ENCODE measurements around the gene PNMT. TPM values are rescaled to one million over a fixed set of nuclear protein-coding genes. Genes with fewer than 3 reads are reported as not detected.

The PNMT gene
- total and polyA plus RNA-seq, 4 donors: 1.9 to 4.3 (median 3.5) TPM

GRCh38 chr17:39687101-39687545, 18.9 kb downstream of the PNMT start:
- Histone ChIP-seq H3K9me3 (ENCODE audit: control insufficient read depth in 4 of 4, insufficient read depth in 3 of 4, low read length in 3 of 4) (no peaks in the 10 kb centered on the region), H3K4me3 (peak overlapping the region; percentile 69), H3K4me1 (ENCODE audit: control insufficient read depth in 5 of 5, insufficient read depth in 5 of 5, low read length in 5 of 5) (peaks cover 0 to 15% (median 5%) of the 10 kb centered on the region in 5 donors), H3K36me3 (ENCODE audit: control insufficient read depth in 4 of 4, insufficient read depth in 4 of 4, low read length in 4 of 4) (peaks cover 0 to 17% (median 14%) of the 10 kb centered on the region in 4 donors), H3K27me3 (ENCODE audit: control insufficient read depth in 3 of 3, insufficient read depth in 3 of 3, low read length in 2 of 3) (no peaks in the 10 kb centered on the region), H3K9ac (ENCODE audit: insufficient read depth in 1 of 2, low read length in 2 of 2) (no peak overlapping the region), H3K27ac (ENCODE audit: low read depth in 1 of 2, low read length in 1 of 2) (peak overlapping the region; percentile 95 to 97)
- ATAC-seq (ENCODE audit: insufficient read depth, low FRiP score): no peak
- WGBS, 2 donors: 54 to 69% methylated on average over 6 of the region's 6 CpGs
- DNase-seq: no peak
- TF ChIP-seq CTCF (IDR thresholded peaks at IDR 0.05; ENCODE audit: control extremely low read depth, extremely low read depth): no peak

- Histone ChIP-seq H3K9me3 (ENCODE audit: control insufficient read depth in 4 of 4, insufficient read depth in 3 of 4, low read length in 3 of 4) (no peaks in the 10 kb centered on the region), H3K9ac (ENCODE audit: insufficient read depth in 1 of 2, low read length in 2 of 2) (peak within 1 kb of the TSS in 1 of 2 donors; percentile 79), H3K27ac (ENCODE audit: low read depth in 1 of 2, low read length in 1 of 2) (peak within 1 kb of the TSS; percentile 95 to 97), H3K4me1 (ENCODE audit: control insufficient read depth in 5 of 5, insufficient read depth in 5 of 5, low read length in 5 of 5) (peaks cover 0 to 15% (median 5%) of the 10 kb centered on the region in 5 donors), H3K36me3 (ENCODE audit: control insufficient read depth in 4 of 4, insufficient read depth in 4 of 4, low read length in 4 of 4) (peaks cover 0 to 17% (median 14%) of the 10 kb centered on the region in 4 donors), H3K27me3 (ENCODE audit: control insufficient read depth in 3 of 3, insufficient read depth in 3 of 3, low read length in 2 of 3) (no peaks in the 10 kb centered on the region), H3K4me3 (peak within 1 kb of the TSS; percentile 69)
- 3 to 7% methylated on average over 39 to 45 of the region's 45 CpGs for WGBS, 2 donors
- peak; percentile 92 to 96 (median 94) for DNase-seq
- no peak for TF ChIP-seq CTCF (IDR thresholded peaks at IDR 0.05; ENCODE audit: control extremely low read depth, extremely low read depth)
- peak; percentile 91 for ATAC-seq (ENCODE audit: insufficient read depth, low FRiP score)
These were observed 19.6 kb downstream of the PNMT start, which contains the start of gene PGAP3 for GRCh38 chr17:39687546-39688474. PGAP3 (minus strand) TSS chr17:39688057; CDS start chr17:39688014, 43 bp downstream.

- H3K27ac ChIP-seq (ENCODE audit: low read depth in 1 of 2, low read length in 1 of 2): peak overlapping the region; percentile 95 to 97
- 22 to 24% methylated on average over 6 of the region's 6 CpGs for WGBS, 2 donors
- H3K9ac ChIP-seq (ENCODE audit: insufficient read depth in 1 of 2, low read length in 2 of 2): peak overlapping the region in 1 of 2 donors; percentile 79
- ATAC-seq (ENCODE audit: insufficient read depth, low FRiP score) (no peak), DNase-seq (no peak)
- H3K36me3 ChIP-seq (ENCODE audit: control insufficient read depth in 4 of 4, insufficient read depth in 4 of 4, low read length in 4 of 4): peaks cover 0 to 14% (median 9%) of the 10 kb centered on the region in 4 donors
- H3K4me1 ChIP-seq (ENCODE audit: control insufficient read depth in 5 of 5, insufficient read depth in 5 of 5, low read length in 5 of 5): peaks cover 0 to 15% (median 5%) of the 10 kb centered on the region in 5 donors
- no peaks in the 10 kb centered on the region for H3K9me3 ChIP-seq (ENCODE audit: control insufficient read depth in 4 of 4, insufficient read depth in 3 of 4, low read length in 3 of 4)
- no peaks in the 10 kb centered on the region for H3K27me3 ChIP-seq (ENCODE audit: control insufficient read depth in 3 of 3, insufficient read depth in 3 of 3, low read length in 2 of 3)
- no peak for TF ChIP-seq CTCF (IDR thresholded peaks at IDR 0.05; ENCODE audit: control extremely low read depth, extremely low read depth)
- peak overlapping the region; percentile 16 for H3K4me3 ChIP-seq
These were observed 20.2 kb downstream of the PNMT start for GRCh38 chr17:39688475-39688835.
